Measurements from ENCODE around the gene TRIM28. TPM values are rescaled to one million over a fixed set of nuclear protein-coding genes. Genes with fewer than 3 reads are reported as not detected.

TRIM28 gene
- total and polyA plus RNA-seq, 9 of the 15 experiments (the other 6 are each of a cell fraction or from before 2014, with no cell fraction given): 12.1 to 797 (median 490) TPM

DNA sequence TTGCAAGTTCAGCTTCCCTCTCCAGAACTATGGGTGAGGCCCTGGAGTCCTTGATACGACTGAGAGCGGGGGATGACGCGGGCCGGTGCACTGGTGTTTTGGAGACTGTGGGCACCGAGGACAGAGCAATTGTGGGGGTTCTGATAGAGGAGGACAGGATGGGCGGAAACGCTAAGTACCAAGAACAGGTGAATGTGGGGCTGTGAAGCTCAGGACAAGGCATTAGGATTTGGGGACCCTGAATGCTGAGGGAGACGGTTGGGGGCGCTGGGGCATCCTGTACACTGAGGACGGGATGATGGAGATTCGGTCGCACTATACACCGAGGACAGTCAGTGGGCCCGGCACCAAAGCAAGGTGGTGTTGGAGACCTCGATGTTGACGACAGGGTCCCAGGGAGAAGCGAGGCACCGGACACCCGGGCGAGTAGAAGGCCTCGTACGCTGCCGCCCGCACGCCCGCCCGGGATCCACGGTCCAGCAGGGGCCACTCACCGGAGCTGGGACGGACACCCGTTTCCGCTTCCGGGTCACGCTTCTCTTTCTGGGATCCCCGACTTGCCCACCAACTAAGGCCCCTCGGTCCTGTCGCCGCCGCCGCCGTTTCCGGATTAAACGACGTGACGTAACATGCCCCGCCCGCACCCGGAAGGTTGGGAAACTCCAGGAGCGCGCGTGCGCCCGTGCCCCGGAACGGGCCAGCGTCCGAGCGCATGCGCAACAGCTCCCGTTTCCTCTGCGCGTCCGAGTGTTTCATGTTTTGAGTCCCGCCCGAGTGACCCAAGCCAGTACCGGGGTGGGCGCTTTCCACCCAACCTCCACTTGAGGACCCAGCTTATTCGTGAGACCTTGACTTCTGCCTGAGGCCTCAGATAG, 10.9 kb downstream of the TRIM28 start, which contains the start of gene CHMP2A (continued):
- TF ChIP-seq ZNF324 (CRISPR knock-in tag; IDR thresholded peaks at IDR 0.05): 0 out of 2 replicates have a peak, but pooled peaks have one; percentile 10
- no peak for TF ChIP-seq STAT5B (CRISPR knock-in tag; IDR thresholded peaks at IDR 0.05)
- TF ChIP-seq, protein P1, sequence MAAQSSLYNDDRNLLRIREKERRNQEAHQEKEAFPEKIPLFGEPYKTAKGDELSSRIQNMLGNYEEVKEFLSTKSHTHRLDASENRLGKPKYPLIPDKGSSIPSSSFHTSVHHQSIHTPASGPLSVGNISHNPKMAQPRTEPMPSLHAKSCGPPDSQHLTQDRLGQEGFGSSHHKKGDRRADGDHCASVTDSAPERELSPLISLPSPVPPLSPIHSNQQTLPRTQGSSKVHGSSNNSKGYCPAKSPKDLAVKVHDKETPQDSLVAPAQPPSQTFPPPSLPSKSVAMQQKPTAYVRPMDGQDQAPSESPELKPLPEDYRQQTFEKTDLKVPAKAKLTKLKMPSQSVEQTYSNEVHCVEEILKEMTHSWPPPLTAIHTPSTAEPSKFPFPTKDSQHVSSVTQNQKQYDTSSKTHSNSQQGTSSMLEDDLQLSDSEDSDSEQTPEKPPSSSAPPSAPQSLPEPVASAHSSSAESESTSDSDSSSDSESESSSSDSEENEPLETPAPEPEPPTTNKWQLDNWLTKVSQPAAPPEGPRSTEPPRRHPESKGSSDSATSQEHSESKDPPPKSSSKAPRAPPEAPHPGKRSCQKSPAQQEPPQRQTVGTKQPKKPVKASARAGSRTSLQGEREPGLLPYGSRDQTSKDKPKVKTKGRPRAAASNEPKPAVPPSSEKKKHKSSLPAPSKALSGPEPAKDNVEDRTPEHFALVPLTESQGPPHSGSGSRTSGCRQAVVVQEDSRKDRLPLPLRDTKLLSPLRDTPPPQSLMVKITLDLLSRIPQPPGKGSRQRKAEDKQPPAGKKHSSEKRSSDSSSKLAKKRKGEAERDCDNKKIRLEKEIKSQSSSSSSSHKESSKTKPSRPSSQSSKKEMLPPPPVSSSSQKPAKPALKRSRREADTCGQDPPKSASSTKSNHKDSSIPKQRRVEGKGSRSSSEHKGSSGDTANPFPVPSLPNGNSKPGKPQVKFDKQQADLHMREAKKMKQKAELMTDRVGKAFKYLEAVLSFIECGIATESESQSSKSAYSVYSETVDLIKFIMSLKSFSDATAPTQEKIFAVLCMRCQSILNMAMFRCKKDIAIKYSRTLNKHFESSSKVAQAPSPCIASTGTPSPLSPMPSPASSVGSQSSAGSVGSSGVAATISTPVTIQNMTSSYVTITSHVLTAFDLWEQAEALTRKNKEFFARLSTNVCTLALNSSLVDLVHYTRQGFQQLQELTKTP (IDR thresholded peaks at IDR 0.05; ENCODE audit: low read depth in 1 of 2, partially characterized antibody in 2 of 2): peak in 1 of 2 experiments; percentile 58
- TF ChIP-seq HIVEP1 (CRISPR knock-in tag; IDR thresholded peaks at IDR 0.05): no peak
- TF ChIP-seq ZNF134 (CRISPR knock-in tag; conservative IDR thresholded peaks at IDR 0.05): 0 out of 2 replicates have a peak, but pooled peaks have one; percentile 6
- TF ChIP-seq MTA1 (IDR thresholded peaks at IDR 0.05; ENCODE audit: borderline replicate concordance): no peak
- TF ChIP-seq ZNF445 (CRISPR knock-in tag; IDR thresholded peaks at IDR 0.05; ENCODE audit: low read depth): peak; percentile 7; the same call in 1 of the 2 replicates
- TF ChIP-seq L3MBTL2 (IDR thresholded peaks at IDR 0.05): peak; percentile 74
- TF ChIP-seq MTA3 (IDR thresholded peaks at IDR 0.05; ENCODE audit: borderline replicate concordance): peak; percentile 83; the same call in 1 of the 2 replicates
- TF ChIP-seq, protein P2, sequence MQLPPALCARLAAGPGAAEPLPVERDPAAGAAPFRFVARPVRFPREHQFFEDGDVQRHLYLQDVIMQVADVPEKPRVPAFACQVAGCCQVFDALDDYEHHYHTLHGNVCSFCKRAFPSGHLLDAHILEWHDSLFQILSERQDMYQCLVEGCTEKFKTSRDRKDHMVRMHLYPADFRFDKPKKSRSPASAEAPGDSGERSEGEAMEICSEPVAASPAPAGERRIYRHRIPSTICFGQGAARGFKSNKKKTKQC (CRISPR knock-in tag; IDR thresholded peaks at IDR 0.05): peak; percentile 50; the same call in 1 of the 2 replicates
- TF ChIP-seq U2AF2 (optimal IDR thresholded peaks at IDR 0.05; ENCODE audit: low read depth, low read length): no peak
- TF ChIP-seq RFX7 (CRISPR knock-in tag; IDR thresholded peaks at IDR 0.05): 0 out of 2 replicates have a peak, but pooled peaks have one; percentile 12
- TF ChIP-seq SPI1 (IDR thresholded peaks at IDR 0.05; ENCODE audit: borderline replicate concordance, low read depth, low read length): 0 out of 2 replicates have a peak, but pooled peaks have one; percentile 5
- TF ChIP-seq ZNF77 (CRISPR knock-in tag; IDR thresholded peaks at IDR 0.05): peak; percentile 86; the same call in 1 of the 2 replicates
- peak; percentile 96 for TF ChIP-seq ATF7 (IDR thresholded peaks at IDR 0.05)
- peak; percentile 46; the same call in 1 of the 2 replicates for TF ChIP-seq JUN (IDR thresholded peaks at IDR 0.05; ENCODE audit: borderline replicate concordance, low read depth, low read length)
- no peak for TF ChIP-seq JUN (CRISPR knock-in tag; IDR thresholded peaks at IDR 0.05; ENCODE audit: borderline replicate concordance)
- TF ChIP-seq, protein P3, sequence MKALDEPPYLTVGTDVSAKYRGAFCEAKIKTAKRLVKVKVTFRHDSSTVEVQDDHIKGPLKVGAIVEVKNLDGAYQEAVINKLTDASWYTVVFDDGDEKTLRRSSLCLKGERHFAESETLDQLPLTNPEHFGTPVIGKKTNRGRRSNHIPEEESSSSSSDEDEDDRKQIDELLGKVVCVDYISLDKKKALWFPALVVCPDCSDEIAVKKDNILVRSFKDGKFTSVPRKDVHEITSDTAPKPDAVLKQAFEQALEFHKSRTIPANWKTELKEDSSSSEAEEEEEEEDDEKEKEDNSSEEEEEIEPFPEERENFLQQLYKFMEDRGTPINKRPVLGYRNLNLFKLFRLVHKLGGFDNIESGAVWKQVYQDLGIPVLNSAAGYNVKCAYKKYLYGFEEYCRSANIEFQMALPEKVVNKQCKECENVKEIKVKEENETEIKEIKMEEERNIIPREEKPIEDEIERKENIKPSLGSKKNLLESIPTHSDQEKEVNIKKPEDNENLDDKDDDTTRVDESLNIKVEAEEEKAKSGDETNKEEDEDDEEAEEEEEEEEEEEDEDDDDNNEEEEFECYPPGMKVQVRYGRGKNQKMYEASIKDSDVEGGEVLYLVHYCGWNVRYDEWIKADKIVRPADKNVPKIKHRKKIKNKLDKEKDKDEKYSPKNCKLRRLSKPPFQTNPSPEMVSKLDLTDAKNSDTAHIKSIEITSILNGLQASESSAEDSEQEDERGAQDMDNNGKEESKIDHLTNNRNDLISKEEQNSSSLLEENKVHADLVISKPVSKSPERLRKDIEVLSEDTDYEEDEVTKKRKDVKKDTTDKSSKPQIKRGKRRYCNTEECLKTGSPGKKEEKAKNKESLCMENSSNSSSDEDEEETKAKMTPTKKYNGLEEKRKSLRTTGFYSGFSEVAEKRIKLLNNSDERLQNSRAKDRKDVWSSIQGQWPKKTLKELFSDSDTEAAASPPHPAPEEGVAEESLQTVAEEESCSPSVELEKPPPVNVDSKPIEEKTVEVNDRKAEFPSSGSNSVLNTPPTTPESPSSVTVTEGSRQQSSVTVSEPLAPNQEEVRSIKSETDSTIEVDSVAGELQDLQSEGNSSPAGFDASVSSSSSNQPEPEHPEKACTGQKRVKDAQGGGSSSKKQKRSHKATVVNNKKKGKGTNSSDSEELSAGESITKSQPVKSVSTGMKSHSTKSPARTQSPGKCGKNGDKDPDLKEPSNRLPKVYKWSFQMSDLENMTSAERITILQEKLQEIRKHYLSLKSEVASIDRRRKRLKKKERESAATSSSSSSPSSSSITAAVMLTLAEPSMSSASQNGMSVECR (CRISPR knock-in tag; IDR thresholded peaks at IDR 0.05): no peak
- TF ChIP-seq GABPB2 (CRISPR knock-in tag; conservative IDR thresholded peaks at IDR 0.05): 0 out of 2 replicates have a peak, but pooled peaks have one; percentile 75

Measured in K562 (cell line).